Measurements from ENCODE around the gene ETV5. TPM values are rescaled to one million over a fixed set of nuclear protein-coding genes. Genes with fewer than 3 reads are reported as not detected.

Gene ETV5
- total and polyA plus RNA-seq, 12 donors: 1.5 to 12.6 (median 5.3) TPM

DNA sequence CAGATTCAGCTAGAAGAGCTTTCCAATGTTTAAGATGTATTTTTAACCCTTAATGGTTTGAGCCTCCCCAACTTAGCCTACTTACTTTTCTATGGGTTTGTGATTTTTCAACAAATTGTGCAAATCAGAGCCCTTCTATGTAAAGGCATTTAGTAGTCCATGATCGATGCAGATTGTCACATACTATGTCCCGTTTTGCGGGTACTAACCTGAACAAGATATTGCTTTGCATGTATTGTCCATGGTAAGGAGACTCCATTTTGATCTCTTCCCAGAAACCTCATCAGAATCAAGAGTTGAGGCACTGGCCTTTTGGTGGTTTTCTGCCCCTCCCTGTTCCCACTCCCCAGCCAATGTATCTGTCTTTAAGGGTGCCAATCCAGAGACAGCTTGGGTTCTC, 60.8 kb downstream of the ETV5 start:
- Histone ChIP-seq H3K9me3 (no peaks in the 10 kb centered on the region), H3K4me3 (no peak overlapping the region), H3K36me3 (peaks cover 0 to 66% (median 11%) of the 10 kb centered on the region in 9 donors), H3K27me3 (no peaks in the 10 kb centered on the region), H3K4me1 (no peaks in the 10 kb centered on the region), H3K27ac (no peak overlapping the region)
- no peak for TF ChIP-seq CTCF (IDR thresholded peaks at IDR 0.05)
- DNase-seq (no peak), ATAC-seq (no peak)
- WGBS, 2 donors: 96 to 99% methylated on average over 3 of the region's 3 CpGs
- intact Hi-C loops (cut with DNase I): no loop called here

DNA sequence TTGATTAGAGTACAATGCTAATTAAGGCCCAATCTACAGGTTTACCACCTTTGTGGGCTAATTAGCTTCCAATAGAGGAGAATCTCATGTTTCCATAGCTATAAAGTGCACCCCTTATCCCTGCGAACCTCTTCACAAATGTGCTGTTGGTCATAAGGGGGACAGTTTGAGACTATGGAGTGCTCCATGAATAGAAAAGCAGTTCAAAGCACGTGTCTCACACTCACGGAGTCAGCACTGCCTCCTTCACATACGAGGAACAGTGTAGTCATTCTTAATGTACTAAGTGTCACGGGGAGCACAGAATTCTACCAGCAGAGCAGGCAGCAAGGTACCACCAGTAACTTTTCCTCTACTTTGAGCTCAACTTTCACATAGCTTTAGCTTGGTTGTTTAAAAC, 62.1 kb downstream of the ETV5 start:
- no peak for ATAC-seq
- Histone ChIP-seq H3K27ac (no peak overlapping the region), H3K4me3 (no peak overlapping the region), H3K27me3 (no peaks in the 10 kb centered on the region), H3K4me1 (no peaks in the 10 kb centered on the region), H3K36me3 (peaks cover 0 to 56% (median 11%) of the 10 kb centered on the region in 9 donors), H3K9me3 (no peaks in the 10 kb centered on the region)
- intact Hi-C loops (cut with DNase I): no loop called here
- DNase-seq: no peak
- whole genome bisulfite sequencing, 2 donors: 88 to 89% methylated on average over 5 of the region's 5 CpGs
- TF ChIP-seq CTCF (IDR thresholded peaks at IDR 0.05): no peak

- ATAC-seq: no peak
These were observed 63.9 kb downstream of the ETV5 start for GRCh38 chr3:186044968-186045367.

GRCh38 chr3:186044427-186044826, 64.5 kb downstream of the ETV5 start:
- no peak for ATAC-seq
- TF ChIP-seq CTCF (IDR thresholded peaks at IDR 0.05): no peak
- Histone ChIP-seq H3K9me3 (no peaks in the 10 kb centered on the region), H3K4me3 (no peak overlapping the region), H3K36me3 (peaks cover 0 to 32% (median 0%) of the 10 kb centered on the region in 9 donors), H3K27ac (no peak overlapping the region), H3K27me3 (no peaks in the 10 kb centered on the region), H3K4me1 (no peaks in the 10 kb centered on the region)
- WGBS, 2 donors: 92 to 97% methylated on average over 3 of the region's 3 CpGs
- intact Hi-C loops (cut with DNase I): no loop called here
- DNase-seq: no peak

More at GRCh38 chr3:186044968-186045367, 63.9 kb downstream of the ETV5 start:
- H3K9me3 ChIP-seq: no peaks in the 10 kb centered on the region
- no peak for TF ChIP-seq CTCF (IDR thresholded peaks at IDR 0.05)
- intact Hi-C loops (cut with DNase I): no loop called here
- no peak for DNase-seq
- H3K27me3 ChIP-seq: no peaks in the 10 kb centered on the region
- H3K36me3 ChIP-seq: peaks cover 0 to 38% (median 0%) of the 10 kb centered on the region in 9 donors
- no peak overlapping the region for H3K27ac ChIP-seq
- whole genome bisulfite sequencing, 2 donors: 54 to 58% methylated on average over 12 of the region's 12 CpGs
- H3K4me3 ChIP-seq: no peak overlapping the region
- no peaks in the 10 kb centered on the region for H3K4me1 ChIP-seq
